ENCODE results near the gene LRRC3. TPM values are rescaled to one million over a fixed set of nuclear protein-coding genes. Genes with fewer than 3 reads are reported as not detected.
A peak's percentile ranks its signal among the peaks of the same experiment; 100 is the strongest.

LRRC3 gene
- total RNA-seq, 4 donors from 2014 or later, result 0.78 to 0.92 (median 0.85) TPM

- Histone ChIP-seq H3K27ac (no peak overlapping the region), H3K4me3 (replicated peaks in 1 of 3) (no peak overlapping the region), H3K4me1 (peaks cover 0 to 9% of the 10 kb centered on the region in 2 donors), H3K9me3 (no peaks in the 10 kb centered on the region), H3K36me3 (no peaks in the 10 kb centered on the region), H3K27me3 (no peaks in the 10 kb centered on the region)
- intact Hi-C loops (cut with DNase I), result no loop called here
- 91 to 96% methylated on average over 3 of the region's 3 CpGs for WGBS, 2 donors
- TF ChIP-seq POLR2A (IDR thresholded peaks at IDR 0.05) (no peak), CTCF (IDR thresholded peaks at IDR 0.05) (no peak)
- no peak for DNase-seq
Observed at GRCh38 chr21:44453120-44453519, 2.2 kb upstream of the LRRC3 start.

- WGBS, 2 donors, result 82 to 94% methylated on average over 5 of the region's 5 CpGs
- Histone ChIP-seq H3K27ac (no peak overlapping the region), H3K27me3 (no peaks in the 10 kb centered on the region), H3K4me3 (replicated peaks in 1 of 3) (no peak overlapping the region), H3K36me3 (no peaks in the 10 kb centered on the region), H3K9me3 (no peaks in the 10 kb centered on the region), H3K4me1 (peaks cover 0 to 9% of the 10 kb centered on the region in 2 donors)
- DNase-seq, result no peak
- intact Hi-C loops (cut with DNase I), result no loop called here
- TF ChIP-seq CTCF (IDR thresholded peaks at IDR 0.05) (no peak), POLR2A (IDR thresholded peaks at IDR 0.05) (no peak)
Observed at GRCh38 chr21:44454058-44454457, 1.3 kb upstream of the LRRC3 start.

- Histone ChIP-seq H3K4me3 (replicated peaks in 1 of 3) (peak overlapping the region in 2 of 3 donors; percentile 36 to 44), H3K9me3 (no peaks in the 10 kb centered on the region), H3K4me1 (peaks cover 0 to 9% of the 10 kb centered on the region in 2 donors), H3K27ac (no peak overlapping the region), H3K36me3 (no peaks in the 10 kb centered on the region), H3K27me3 (no peaks in the 10 kb centered on the region)
- 0% methylated on average over 2 of the region's 72 CpGs; no CpG with 5 or more reads in 1 of the 2 donors for WGBS, 2 donors
- TF ChIP-seq CTCF (IDR thresholded peaks at IDR 0.05) (no peak), POLR2A (IDR thresholded peaks at IDR 0.05) (no peak)
- intact Hi-C loops (cut with DNase I), result no loop called here
- DNase-seq, result peak; percentile 16 to 28
Observed at GRCh38 chr21:44455524-44456213, 359 bp downstream of the LRRC3 start.

GRCh38 chr21:44456214-44456914 lies 1.1 kb downstream of the LRRC3 start:
- no peaks in the 10 kb centered on the region for H3K36me3 ChIP-seq
- H3K4me3 ChIP-seq (replicated peaks in 1 of 3), result peak overlapping the region in 1 of 3 donors; percentile 36
- intact Hi-C loops (cut with DNase I), result no loop called here
- WGBS, 2 donors, result 82 to 86% methylated on average over 27 to 33 of the region's 35 CpGs
- H3K9me3 ChIP-seq, result no peaks in the 10 kb centered on the region
- H3K4me1 ChIP-seq, result peaks cover 0 to 9% of the 10 kb centered on the region in 2 donors
- no peak for DNase-seq
- no peaks in the 10 kb centered on the region for H3K27me3 ChIP-seq
- no peak for TF ChIP-seq CTCF (IDR thresholded peaks at IDR 0.05)
- TF ChIP-seq POLR2A (IDR thresholded peaks at IDR 0.05), result no peak
- H3K27ac ChIP-seq, result no peak overlapping the region
